ENCODE data around the gene C6orf89. TPM values are rescaled to one million over a fixed set of nuclear protein-coding genes. Genes with fewer than 3 reads are reported as not detected.
A peak's percentile ranks its signal among the peaks of the same experiment; 100 is the strongest.

C6orf89 gene
- total RNA-seq, 2 donors from 2014 or later: 56.5 to 59.9 TPM

GRCh38 chr6:36913082-36913481, 27.3 kb downstream of the C6orf89 start:
- intact Hi-C loops (cut with DNase I): no loop called here
- no peak for DNase-seq (ENCODE audit: low spot score)

- intact Hi-C loops (cut with DNase I): no loop called here
Observed at GRCh38 chr6:36914227-36914794, 28.6 kb downstream of the C6orf89 start.

GRCh38 chr6:36915599-36915998, 29.8 kb downstream of the C6orf89 start:
- intact Hi-C loops (cut with DNase I): no loop called here
- DNase-seq (ENCODE audit: low spot score): no peak

More at GRCh38 chr6:36914227-36914794, 28.6 kb downstream of the C6orf89 start:
- no peak for DNase-seq (ENCODE audit: low spot score)

- intact Hi-C loops (cut with DNase I): no loop called here
- no peak for DNase-seq (ENCODE audit: low spot score)
Observed at GRCh38 chr6:36916126-36916525, 30.4 kb downstream of the C6orf89 start.

- DNase-seq (ENCODE audit: low spot score): peak; percentile 91
- intact Hi-C loops (cut with DNase I): no loop called here
Observed at GRCh38 chr6:36917541-36918193, 31.9 kb downstream of the C6orf89 start.

- no peak for DNase-seq (ENCODE audit: low spot score)
- intact Hi-C loops (cut with DNase I): loop anchor here in 1 of 2 donors (10.0 kb wide), 1 partner anchor 55 kb away; no protein-coding TSS in a partner anchor
Observed at GRCh38 chr6:36920049-36920448, 34.3 kb downstream of the C6orf89 start.

- intact Hi-C loops (cut with DNase I): loop anchor here in 1 of 2 donors (10.0 kb wide), 1 partner anchor 54 kb away; no protein-coding TSS in a partner anchor
- no peak for DNase-seq (ENCODE audit: low spot score)
Observed at GRCh38 chr6:36920546-36920945, 34.8 kb downstream of the C6orf89 start.

GRCh38 chr6:36924131-36924530, 38.4 kb downstream of the C6orf89 start:
- intact Hi-C loops (cut with DNase I): loop anchor here in 1 of 2 donors (10.0 kb wide), 1 partner anchor 51 kb away; no protein-coding TSS in a partner anchor
- no peak for DNase-seq (ENCODE audit: low spot score)

- intact Hi-C loops (cut with DNase I): loop anchor here in 1 of 2 donors (10.0 kb wide), 1 partner anchor 50 kb away; no protein-coding TSS in a partner anchor
- no peak for DNase-seq (ENCODE audit: low spot score)
Observed at GRCh38 chr6:36924778-36925374, 39.1 kb downstream of the C6orf89 start.

GRCh38 chr6:36925809-36926208, 40.1 kb downstream of the C6orf89 start:
- intact Hi-C loops (cut with DNase I): loop anchor here in 1 of 2 donors (10.0 kb wide), 1 partner anchor 49 kb away; no protein-coding TSS in a partner anchor
- no peak for DNase-seq (ENCODE audit: low spot score)

- intact Hi-C loops (cut with DNase I): loop anchor here in 1 of 2 donors (10.0 kb wide), 1 partner anchor 48 kb away; no protein-coding TSS in a partner anchor
Observed at GRCh38 chr6:36926708-36927513, 41.2 kb downstream of the C6orf89 start.

GRCh38 chr6:36927691-36928546, 42.2 kb downstream of the C6orf89 start:
- DNase-seq (ENCODE audit: low spot score): no peak
- intact Hi-C loops (cut with DNase I): loop anchor here in 1 of 2 donors (10.0 kb wide), 1 partner anchor 47 kb away; no protein-coding TSS in a partner anchor

More at GRCh38 chr6:36926708-36927513, 41.2 kb downstream of the C6orf89 start:
- DNase-seq (ENCODE audit: low spot score): no peak

- intact Hi-C loops (cut with DNase I): loop anchor here in 1 of 2 donors (10.0 kb wide), 1 partner anchor 46 kb away; no protein-coding TSS in a partner anchor
- no peak for DNase-seq (ENCODE audit: low spot score)
Observed at GRCh38 chr6:36928547-36928918, 42.8 kb downstream of the C6orf89 start.

GRCh38 chr6:36929152-36929551, 43.4 kb downstream of the C6orf89 start:
- intact Hi-C loops (cut with DNase I): loop anchor here in 1 of 2 donors (10.0 kb wide), 1 partner anchor 46 kb away; no protein-coding TSS in a partner anchor
- no peak for DNase-seq (ENCODE audit: low spot score)

- intact Hi-C loops (cut with DNase I): loop anchor here in 1 of 2 donors (10.0 kb wide), 1 partner anchor 45 kb away; no protein-coding TSS in a partner anchor
- no peak for DNase-seq (ENCODE audit: low spot score)
Observed at GRCh38 chr6:36929607-36930006, 43.9 kb downstream of the C6orf89 start.

GRCh38 chr6:36930483-36930882, 44.7 kb downstream of the C6orf89 start:
- DNase-seq (ENCODE audit: low spot score): no peak
- intact Hi-C loops (cut with DNase I): no loop called here

- DNase-seq (ENCODE audit: low spot score): no peak
- intact Hi-C loops (cut with DNase I): no loop called here
Observed at GRCh38 chr6:36933102-36933501, 47.4 kb downstream of the C6orf89 start.

GRCh38 chr6:36933519-36933918, 47.8 kb downstream of the C6orf89 start:
- intact Hi-C loops (cut with DNase I): no loop called here
- DNase-seq (ENCODE audit: low spot score): no peak
